Fibroblast of peridontal ligament (primary cell): Measurements from ENCODE around the gene CIP2A.
"Not testable (repeated sequence)": the region's sequence is repeated elsewhere in the genome, so short reads cannot be mapped to it uniquely, and the experiment has no call there.

ENCODE experiments used
- DNase-seq: peaks from one replicate; pipeline ENCODE4 v3.0.0-alpha.2; 2010; ENCODE audit errors: extremely low read depth

Gene CIP2A

DNA sequence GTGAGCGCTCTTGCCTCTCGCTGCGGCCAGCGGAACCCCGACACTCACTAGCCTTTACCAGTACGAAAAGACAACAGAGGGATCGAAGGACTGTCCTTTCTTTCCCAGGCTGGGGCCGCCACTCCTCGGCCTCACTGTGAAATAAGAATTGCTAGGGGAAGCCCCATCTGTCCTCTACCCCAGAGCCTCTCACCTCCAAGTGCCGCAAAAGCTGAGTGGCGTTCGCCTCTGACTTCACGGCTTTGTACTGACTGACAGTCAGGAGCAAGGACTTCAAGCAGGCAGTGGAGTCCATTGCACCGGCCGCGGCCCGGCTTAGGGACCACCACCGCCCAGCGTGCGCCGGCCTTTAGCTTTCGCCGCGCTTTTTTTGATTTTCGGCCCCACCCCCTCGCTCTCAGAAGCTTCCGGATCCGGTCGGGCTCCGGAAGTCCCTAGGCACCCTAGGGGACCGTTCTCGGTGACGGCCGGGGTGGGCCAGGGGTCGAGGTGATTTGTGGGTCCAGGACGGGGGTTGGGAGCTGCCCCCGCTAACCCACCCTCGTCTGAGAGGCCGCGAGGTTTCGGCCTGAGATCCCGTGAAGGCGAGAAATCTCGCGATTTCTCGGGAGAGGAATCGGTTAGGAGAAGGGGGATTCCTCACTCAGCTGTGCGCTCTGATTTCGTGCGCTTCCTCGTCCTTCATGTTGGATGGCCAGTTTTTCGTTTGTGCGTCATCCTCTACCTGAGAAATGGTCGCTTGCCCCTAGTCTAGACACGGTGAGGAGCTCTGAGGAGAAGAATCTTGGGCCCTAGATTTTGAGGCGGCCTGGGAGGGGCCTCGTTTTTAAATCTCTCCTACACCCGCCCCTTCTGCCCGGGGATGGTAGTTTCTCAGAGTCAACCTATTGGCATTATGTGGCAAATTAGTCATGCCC is at the start of gene CIP2A, which contains the start of gene DZIP3:
Gene CIP2A (minus strand): TSS at position 358 of the 917 bp plus-strand sequence. CDS start 63 bp downstream, at position 295.
Gene DZIP3 (plus strand): TSS at position 642 of the 917 bp plus-strand sequence. CDS start 15,685 bp downstream, outside the sequence.
- DNase-seq, result peak; percentile 93

- no peak for DNase-seq
Measured at GRCh38 chr3:108629974-108630373, 40.7 kb upstream of the CIP2A start.

- DNase-seq, result peak; percentile 4
Measured at GRCh38 chr3:108623504-108623903, 34.3 kb upstream of the CIP2A start.

- DNase-seq, result no peak
Measured at GRCh38 chr3:108620250-108620649, 31.0 kb upstream of the CIP2A start.

DNA sequence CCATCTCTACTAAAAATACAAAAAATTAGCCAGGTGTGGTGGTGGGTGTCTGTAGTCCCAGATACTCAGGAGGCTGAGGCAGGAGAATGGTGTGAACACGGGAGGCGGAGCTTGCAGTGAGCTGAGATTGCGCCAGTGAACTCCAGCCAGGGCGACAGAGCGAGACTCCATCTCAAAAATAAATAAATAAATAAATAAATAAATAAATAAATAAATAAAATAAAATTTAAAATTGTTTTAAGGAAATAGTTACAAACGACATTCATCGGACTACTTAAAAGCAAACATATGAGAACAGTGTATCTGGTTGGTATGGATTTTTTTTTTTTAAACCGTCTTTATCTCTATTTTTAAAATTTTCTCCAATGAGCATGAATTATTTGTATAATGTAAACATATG is 26.9 kb upstream of the CIP2A start:
- DNase-seq, result not testable (repeated sequence)

- DNase-seq, result no peak
Measured at GRCh38 chr3:108610651-108611050, 21.4 kb upstream of the CIP2A start.

DNA sequence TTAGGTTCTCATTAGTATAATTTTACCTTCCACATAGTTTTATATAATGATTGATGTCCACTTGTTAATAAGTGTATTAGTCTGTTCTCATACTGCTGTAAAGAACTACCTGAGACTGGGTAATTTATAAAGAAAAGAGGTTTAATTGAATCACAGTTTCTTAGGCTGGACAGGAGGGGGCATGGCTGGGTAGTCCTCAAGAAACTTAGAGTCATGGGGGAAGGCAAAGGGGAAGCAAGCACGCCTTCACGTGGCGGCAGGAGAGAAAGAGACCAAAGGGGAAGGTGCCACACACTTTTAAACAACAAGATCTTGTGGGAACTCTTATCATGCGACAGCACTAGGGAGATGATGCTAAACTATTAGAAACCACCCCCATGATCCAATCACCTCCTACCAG is 19.5 kb upstream of the CIP2A start:
- no peak for DNase-seq

GRCh38 chr3:108605491-108605890 is 16.3 kb upstream of the CIP2A start:
- DNase-seq, result no peak

DNA sequence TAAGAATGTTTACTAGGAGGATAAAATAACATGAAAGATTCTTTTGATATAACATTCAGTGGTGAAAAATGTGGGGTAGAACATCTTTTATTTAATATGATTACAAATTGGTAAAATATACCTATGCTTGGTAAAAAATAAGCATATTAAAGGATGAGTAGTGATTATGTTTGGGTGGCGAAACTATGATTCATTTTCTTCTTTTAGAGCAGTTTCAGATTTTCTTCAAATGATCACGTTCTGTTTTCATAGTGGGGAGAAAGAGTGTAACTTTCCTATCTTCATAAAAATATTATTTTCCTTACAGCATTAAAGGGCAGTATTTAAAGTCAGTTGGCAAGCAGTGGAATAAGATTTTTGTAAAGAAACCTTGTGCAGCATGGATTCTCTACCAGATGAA is 15.8 kb upstream of the CIP2A start:
- no peak for DNase-seq

GRCh38 chr3:108603691-108604090 is 14.5 kb upstream of the CIP2A start:
- no peak for DNase-seq

GRCh38 chr3:108602935-108603294 is 13.7 kb upstream of the CIP2A start:
- no peak for DNase-seq

DNA sequence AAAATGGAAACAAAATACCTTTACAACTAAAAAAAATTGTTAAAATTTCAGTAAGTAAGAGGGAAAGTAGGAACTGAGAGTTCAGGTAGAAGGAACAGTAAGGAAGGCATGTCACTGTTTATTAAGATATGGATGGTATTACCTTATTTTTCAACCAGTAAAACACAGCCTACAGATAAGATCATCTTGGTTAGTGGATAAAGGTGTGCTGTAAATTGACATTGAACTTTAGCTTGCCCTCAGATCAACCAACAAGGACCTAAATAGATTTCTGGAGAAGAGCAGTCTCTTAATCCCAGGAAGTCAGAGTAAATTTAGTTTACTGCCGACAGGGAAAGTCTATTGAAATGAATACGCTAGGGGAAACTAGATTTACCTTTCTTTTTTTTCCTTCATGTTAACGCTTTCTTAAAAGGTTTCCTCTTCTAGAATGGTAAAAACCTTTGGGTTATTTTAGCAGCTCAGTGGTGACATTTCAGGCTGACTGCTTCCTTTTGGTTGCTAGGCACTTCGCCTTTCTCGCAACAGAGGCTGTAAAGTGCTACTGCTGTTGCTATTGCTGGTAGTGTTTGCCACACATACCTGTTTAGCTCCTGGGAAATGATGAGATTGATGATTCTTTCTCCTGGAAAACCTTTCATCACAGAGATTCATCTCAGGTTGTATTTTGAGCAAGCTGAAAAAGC is 13.2 kb upstream of the CIP2A start:
- DNase-seq, result no peak

GRCh38 chr3:108599677-108600409 is 10.6 kb upstream of the CIP2A start:
- DNase-seq, result no peak

DNA sequence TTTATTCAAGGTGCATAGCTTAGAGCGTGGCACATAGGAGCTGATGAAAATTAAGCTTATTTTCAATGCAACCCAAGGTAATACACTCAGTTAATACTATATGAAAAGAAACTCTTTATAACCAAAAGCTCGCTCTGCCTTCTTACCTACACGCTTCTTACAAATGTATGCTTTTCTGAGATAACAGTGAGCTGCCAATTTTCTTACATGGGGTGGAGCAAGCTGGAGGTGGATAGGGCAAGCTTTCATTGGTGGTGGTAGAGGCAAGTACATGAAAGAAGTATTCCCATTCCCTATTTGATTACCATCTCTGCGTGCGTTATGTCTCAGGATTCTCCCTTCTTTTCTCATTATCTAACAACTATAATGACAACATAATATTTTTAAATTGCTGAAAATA is 9.1 kb upstream of the CIP2A start:
- DNase-seq, result no peak

- DNase-seq, result no peak
Measured at GRCh38 chr3:108595321-108595720, 6.1 kb upstream of the CIP2A start.

GRCh38 chr3:108590460-108590859 is 1.2 kb upstream of the CIP2A start:
- DNase-seq, result peak; percentile 25

DNA sequence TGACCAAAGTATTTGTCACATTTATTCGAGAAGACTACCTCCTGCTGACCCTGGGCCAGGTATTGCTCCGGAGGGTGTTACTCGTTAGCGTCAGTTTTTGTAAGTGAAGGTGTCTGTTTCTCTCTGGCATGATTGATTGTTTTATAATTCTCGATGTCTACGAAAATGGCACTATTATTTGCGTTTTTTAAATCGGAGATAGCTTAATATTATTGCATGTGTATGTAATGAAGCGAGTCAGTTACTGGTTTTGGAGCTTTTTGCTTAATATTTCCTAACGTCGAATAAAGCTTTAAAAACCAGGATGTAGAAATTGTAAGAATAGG is 723 bp upstream of the CIP2A start:
- DNase-seq, result no peak

- peak; percentile 25 for DNase-seq
Measured at GRCh38 chr3:108588601-108589000, 637 bp downstream of the CIP2A start.

GRCh38 chr3:108578064-108578463 is 11.2 kb downstream of the CIP2A start:
- no peak for DNase-seq

DNA sequence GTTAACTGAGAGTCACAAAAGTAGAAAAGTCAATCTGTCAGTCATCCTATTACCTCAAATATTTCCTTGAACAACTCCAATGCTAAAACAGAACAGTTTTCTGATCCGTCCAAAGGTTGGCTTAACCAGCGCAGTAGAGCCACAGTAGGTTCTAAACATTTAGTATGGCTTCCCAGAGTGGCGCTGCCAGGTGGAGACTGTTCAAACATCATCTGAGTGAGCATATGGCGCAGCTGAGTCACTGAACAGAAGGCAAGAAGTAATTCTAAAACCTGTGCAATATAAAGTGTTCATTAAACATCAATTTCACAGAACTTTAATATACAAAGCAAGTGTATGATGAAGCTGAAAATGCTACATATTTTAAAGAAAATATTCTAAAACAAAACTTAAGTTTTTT is 19.9 kb downstream of the CIP2A start:
- no peak for DNase-seq

DNA sequence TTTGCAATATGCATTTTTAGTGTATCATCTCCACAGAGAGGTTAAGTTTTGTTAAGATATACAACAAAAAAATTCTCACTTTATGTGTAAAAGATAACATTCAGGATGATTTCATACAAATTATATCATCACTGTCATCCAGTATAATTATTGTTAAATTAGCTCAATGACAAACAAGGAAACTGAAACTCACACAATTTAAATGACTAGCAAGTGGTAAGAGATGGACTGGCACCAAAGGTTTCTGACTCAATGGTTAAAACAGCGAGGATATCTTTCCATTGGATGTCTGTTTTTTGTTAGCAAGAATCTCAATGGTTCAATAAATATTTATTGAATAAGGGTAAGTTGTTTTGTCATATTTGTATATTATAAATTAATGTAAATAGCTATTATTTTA is 22.6 kb downstream of the CIP2A start:
- no peak for DNase-seq

DNA sequence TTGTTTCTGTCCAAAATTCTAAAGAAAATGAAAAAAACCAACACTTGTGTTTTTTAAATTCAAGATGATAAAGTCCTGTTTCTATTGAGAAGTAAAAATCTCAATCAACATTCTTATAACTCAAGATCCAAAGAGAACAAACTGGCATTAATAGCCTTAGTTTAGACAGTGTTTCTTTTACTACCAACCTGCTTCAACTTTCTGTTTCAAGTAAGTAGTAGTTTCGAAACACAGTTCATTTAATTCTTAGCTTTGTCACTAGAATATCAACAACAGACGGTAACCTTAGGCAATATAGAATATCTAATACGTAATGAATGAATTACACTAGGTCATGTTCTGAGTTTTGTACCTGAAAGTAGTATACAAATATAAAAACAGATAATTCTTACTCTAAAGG is 23.7 kb downstream of the CIP2A start:
- DNase-seq, result no peak
